H1 (cell line): ENCODE measurements around the gene SLC39A13. TPM values are rescaled to one million over a fixed set of nuclear protein-coding genes. Genes with fewer than 3 reads are reported as not detected.
A peak's percentile ranks its signal among the peaks of the same experiment; 100 is the strongest.

ENCODE experiments used
- ATF3 ChIP-seq: IDR thresholded peaks from 2 replicates; pipeline ENCODE4 v1.6.1; 2011; ENCODE audit warnings: low read depth, mild to moderate bottlenecking, low read length; ENCODE audit not compliant: insufficient read depth
- BRCA1 ChIP-seq: IDR thresholded peaks from 2 replicates; pipeline ENCODE4 v1.6.1; 2012; ENCODE audit warnings: low read depth, low read length, improper control_type of control experiment
- CBX8 ChIP-seq: fragments of 300-800, 300-1000 bp; sonication (generic); IDR thresholded peaks from 2 replicates; pipeline ENCODE4 v1.7.1; 2016; ENCODE audit warnings: low read depth, low read length, borderline replicate concordance
- CHD2 ChIP-seq: IDR thresholded peaks from 2 replicates; pipeline ENCODE4 v1.6.1; 2012; ENCODE audit warnings: low read length, improper control_type of control experiment
- CREB1 ChIP-seq: IDR thresholded peaks from 2 replicates; pipeline ENCODE4 v1.6.1; 2012; ENCODE audit warnings: inconsistent platforms
- CTCF ChIP-seq, 3 experiments: IDR thresholded peaks; 1 replicate in 2 of 3; 2 replicates in 1 of 3; pipeline versions ENCODE4 v1.5.1 to v1.6.1; 2011; ENCODE audit warnings: low read length in 3 of 3, mild to moderate bottlenecking in 3 of 3, inconsistent platforms in 2 of 3, low read depth in 1 of 3, moderate library complexity in 1 of 3; ENCODE audit not compliant: insufficient read depth in 1 of 3; ENCODE audit errors: control extremely low read depth in 1 of 3
- E2F6 ChIP-seq: IDR thresholded peaks from 2 replicates; pipeline ENCODE4 v1.6.1; 2012; ENCODE audit warnings: inconsistent platforms
- FOSL1 ChIP-seq: IDR thresholded peaks from 2 replicates; pipeline ENCODE4 v1.6.1; 2011; ENCODE audit warnings: mild to moderate bottlenecking, low read depth, low read length, moderate library complexity; ENCODE audit not compliant: insufficient read depth
- GABPA ChIP-seq: IDR thresholded peaks from 2 replicates; pipeline ENCODE4 v1.6.1; 2011; ENCODE audit warnings: mild to moderate bottlenecking, low read length, moderate library complexity, borderline replicate concordance; ENCODE audit not compliant: insufficient read depth
- JUND ChIP-seq: IDR thresholded peaks from 2 replicates; pipeline ENCODE4 v1.6.1; 2011; ENCODE audit warnings: mild to moderate bottlenecking, improper control_type of control experiment, low read length
- MAX ChIP-seq: IDR thresholded peaks from 2 replicates; pipeline ENCODE4 v1.6.1; 2012; ENCODE audit warnings: inconsistent platforms
- POLR2AphosphoS5 ChIP-seq: IDR thresholded peaks from 2 replicates; pipeline ENCODE4 v1.6.1; 2011; ENCODE audit warnings: low read depth, low read length
- RBBP5 ChIP-seq: IDR thresholded peaks from 2 replicates; pipeline ENCODE4 v1.7.1; 2012; ENCODE audit warnings: low read depth, mild to moderate bottlenecking, inconsistent platforms, low read length, moderate library complexity, borderline replicate concordance
- RFX5 ChIP-seq: IDR thresholded peaks from 2 replicates; pipeline ENCODE4 v1.6.1; 2011; ENCODE audit warnings: low read depth, low read length, improper control_type of control experiment, borderline replicate concordance
- SIN3A ChIP-seq, 2 experiments: IDR thresholded peaks in 1 of 2; conservative IDR thresholded peaks in 1 of 2; 2 replicates each; pipeline ENCODE4 v1.6.1; 2011 to 2012; ENCODE audit warnings: low read length in 2 of 2, improper control_type of control experiment in 1 of 2, low read depth in 1 of 2, mild to moderate bottlenecking in 1 of 2
- SP1 ChIP-seq: IDR thresholded peaks from 2 replicates; pipeline ENCODE4 v1.6.1; 2011; ENCODE audit warnings: low read depth, low read length
- SP2 ChIP-seq: IDR thresholded peaks from 2 replicates; pipeline ENCODE4 v1.6.1; 2012; ENCODE audit warnings: mild to moderate bottlenecking, low read length, inconsistent platforms
- TAF1 ChIP-seq: IDR thresholded peaks from 2 replicates; pipeline ENCODE4 v1.6.1; 2011; ENCODE audit warnings: mild to moderate bottlenecking, low read depth, low read length
- polyA plus RNA-seq, 7 experiments: library from polyadenylated mRNA; depleted of rRNA in 3 of 7; stranded (reverse) in 5 of 7; unstranded in 2 of 7; fragments of >200 nt in 5 of 7; fragments of 200-250 nt in 2 of 7; gene quantifications; 1 replicate in 5 of 7; 2 replicates in 1 of 7; 4 replicates in 1 of 7; pipeline versions ENCODE4 v1.2.1 to v1.2.3, GENCODE V29; 2011 to 2013; ENCODE audit warnings: missing spikeins in 2 of 7, mixed read lengths in 2 of 7
- total RNA-seq: library from RNA; stranded (reverse); fragmentation: NEBNext Ultra II Directional; extraction: Animal tissue kit (Norgen Biotek cat#: 25700); gene quantifications from 2 replicates; pipeline ENCODE4 v1.2.1, GENCODE V29; 2021

The SLC39A13 gene
- total and polyA plus RNA-seq, 2 of the 8 experiments (the other 6 are each of a cell fraction or from before 2014, with no cell fraction given), result 23.2 to 30.0 TPM

GRCh38 chr11:47373876-47374719, 34.3 kb upstream of the SLC39A13 start (continued):
- 0 out of 2 replicates have a peak, but pooled peaks have one; percentile 2 for TF ChIP-seq FOSL1
- TF ChIP-seq SIN3A (conservative IDR thresholded peaks at IDR 0.05 in 1 of 2, IDR thresholded peaks at IDR 0.05 in 1 of 2; ENCODE audit: low read depth in 1 of 2, low read length in 2 of 2), result peak in 1 of 2 experiments; percentile 70; a peak in 1 of 4 replicates
- no peak for TF ChIP-seq SP1
- peak; percentile 25; the same call in 1 of the 2 replicates for TF ChIP-seq JUND
- TF ChIP-seq CTCF (IDR thresholded peaks at IDR 0.05; ENCODE audit: control extremely low read depth in 1 of 3, insufficient read depth in 1 of 3, low read depth in 1 of 3, low read length in 3 of 3), result peak; percentile 90 to 97 (median 94)
- no peak for TF ChIP-seq E2F6
- no peak for TF ChIP-seq BRCA1
- TF ChIP-seq CBX8, result no peak
- peak; percentile 7; the same call in 1 of the 2 replicates for TF ChIP-seq MAX
- no peak for TF ChIP-seq ATF3
- 0 out of 2 replicates have a peak, but pooled peaks have one; percentile 31 for TF ChIP-seq CREB1
- TF ChIP-seq RBBP5, result no peak
- 0 out of 2 replicates have a peak, but pooled peaks have one; percentile 19 for TF ChIP-seq TAF1
- TF ChIP-seq CHD2, result 0 out of 2 replicates have a peak, but pooled peaks have one; percentile 11
- TF ChIP-seq RFX5, result no peak
- TF ChIP-seq GABPA, result no peak
- TF ChIP-seq POLR2AphosphoS5, result no peak
- TF ChIP-seq SP2, result no peak
